Diencephalon (tissue), 1 donor: ENCODE results near the gene MYO1H. TPM values are rescaled to one million over a fixed set of nuclear protein-coding genes. Genes with fewer than 3 reads are reported as not detected.

Source experiments
- total RNA-seq: library from RNA; depleted of rRNA; stranded (reverse); fragments of >200 nt; gene quantifications from one replicate; pipeline ENCODE4 v1.2.3, GENCODE V29; 2014

The MYO1H gene, protein sequence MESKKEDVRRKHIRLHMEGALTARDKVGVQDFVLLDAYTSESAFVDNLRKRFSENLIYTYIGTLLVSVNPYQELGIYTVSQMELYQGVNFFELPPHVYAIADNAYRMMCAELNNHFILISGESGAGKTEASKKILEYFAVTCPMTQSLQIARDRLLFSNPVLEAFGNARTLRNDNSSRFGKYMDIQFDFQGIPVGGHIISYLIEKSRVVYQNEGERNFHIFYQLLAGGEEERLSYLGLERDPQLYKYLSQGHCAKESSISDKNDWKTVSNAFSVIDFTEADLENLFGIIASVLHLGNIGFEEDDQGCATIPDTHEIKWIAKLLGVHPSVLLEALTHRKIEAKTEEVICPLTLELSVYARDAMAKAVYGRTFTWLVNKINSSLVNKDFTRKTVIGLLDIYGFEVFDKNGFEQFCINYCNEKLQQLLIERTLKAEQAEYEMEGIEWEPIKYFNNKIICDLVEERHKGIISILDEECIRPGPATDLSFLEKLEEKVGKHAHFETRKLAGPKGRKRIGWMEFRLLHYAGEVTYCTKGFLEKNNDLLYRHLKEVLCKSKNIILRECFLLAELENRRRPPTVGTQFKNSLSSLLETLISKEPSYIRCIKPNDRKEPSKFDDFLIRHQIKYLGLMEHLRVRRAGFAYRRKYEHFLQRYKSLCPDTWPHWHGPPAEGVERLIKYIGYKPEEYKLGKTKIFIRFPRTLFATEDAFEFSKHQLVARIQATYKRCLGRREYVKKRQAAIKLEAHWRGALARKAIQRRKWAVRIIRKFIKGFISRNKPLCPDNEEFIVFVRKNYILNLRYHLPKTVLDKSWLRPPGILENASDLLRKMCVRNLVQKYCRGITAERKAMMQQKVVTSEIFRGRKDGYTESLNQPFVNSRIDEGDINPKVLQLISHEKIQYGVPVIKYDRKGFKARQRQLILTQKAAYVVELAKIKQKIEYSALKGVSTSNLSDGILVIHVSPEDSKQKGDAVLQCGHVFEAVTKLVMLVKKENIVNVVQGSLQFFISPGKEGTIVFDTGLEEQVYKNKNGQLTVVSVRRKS
- 1.4 TPM for total RNA-seq

DNA sequence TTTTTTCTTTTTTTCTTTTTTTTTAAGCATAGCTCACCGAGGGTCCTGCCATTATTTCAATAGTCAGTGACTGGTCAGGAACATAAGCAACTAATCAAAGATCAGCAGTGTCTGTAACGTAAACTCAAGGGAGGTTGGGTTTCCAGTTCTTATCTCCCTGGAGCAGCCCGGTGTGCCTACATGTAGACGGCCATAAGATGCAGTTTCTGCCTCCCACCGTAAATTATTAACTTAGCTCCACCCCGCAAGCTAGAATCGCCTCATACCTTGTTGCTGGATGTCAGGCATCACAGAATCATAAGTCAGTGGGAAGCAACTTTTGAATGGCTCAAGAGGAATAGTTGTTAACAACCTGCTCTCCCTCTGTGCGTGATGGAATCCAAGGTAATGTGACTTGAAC, at the start of gene MYO1H:
Gene MYO1H, plus strand, starts transcription at position 312 of the 400 bp plus-strand sequence. Its CDS starts 61 bp downstream, at position 373.

DNA sequence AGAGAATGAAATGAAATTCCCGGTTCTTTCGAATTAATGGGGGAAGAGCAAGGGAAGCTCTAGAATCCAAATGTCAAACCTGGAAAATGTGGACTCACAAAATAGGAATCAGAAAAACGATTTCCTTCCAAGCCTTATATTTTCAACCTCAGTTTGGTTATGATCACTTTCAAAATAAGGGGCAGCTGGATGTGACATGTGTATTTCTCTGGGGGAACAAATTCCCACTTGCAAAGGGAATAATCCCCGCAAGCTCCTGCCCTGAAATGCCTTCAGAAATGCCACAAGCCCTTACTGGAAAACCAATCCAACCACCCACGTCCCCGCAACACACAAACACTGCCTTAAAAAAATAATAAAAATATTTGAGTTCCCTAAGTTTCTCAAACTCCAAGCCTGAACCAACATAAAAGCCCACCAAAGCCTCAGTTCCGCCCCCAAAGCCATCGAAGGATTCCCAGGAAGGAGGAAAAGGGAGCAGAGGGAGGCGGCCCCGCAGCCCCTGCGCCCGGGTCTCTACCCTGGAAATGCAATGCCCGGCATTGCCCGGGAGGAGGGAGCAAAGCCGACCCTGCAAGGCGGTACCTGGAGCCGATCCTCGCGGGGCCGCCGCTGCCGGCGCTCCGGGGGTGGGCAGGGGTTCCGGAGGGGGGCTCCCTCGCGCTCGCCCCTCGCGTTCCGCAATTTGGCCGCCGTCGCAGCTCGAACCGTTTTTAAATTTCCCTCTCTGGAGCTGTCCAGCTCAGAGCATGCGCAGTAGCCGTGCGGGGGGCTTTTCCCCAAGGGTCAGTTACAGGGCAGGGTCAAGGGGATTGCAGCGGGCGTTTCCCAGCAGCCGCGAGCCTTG, 38.9 kb upstream of the MYO1H start, which contains the start of gene FOXN4:
Gene FOXN4, minus strand, starts transcription at position 751 of the 847 bp plus-strand sequence. CDS start 963 bp downstream, outside the sequence.

DNA sequence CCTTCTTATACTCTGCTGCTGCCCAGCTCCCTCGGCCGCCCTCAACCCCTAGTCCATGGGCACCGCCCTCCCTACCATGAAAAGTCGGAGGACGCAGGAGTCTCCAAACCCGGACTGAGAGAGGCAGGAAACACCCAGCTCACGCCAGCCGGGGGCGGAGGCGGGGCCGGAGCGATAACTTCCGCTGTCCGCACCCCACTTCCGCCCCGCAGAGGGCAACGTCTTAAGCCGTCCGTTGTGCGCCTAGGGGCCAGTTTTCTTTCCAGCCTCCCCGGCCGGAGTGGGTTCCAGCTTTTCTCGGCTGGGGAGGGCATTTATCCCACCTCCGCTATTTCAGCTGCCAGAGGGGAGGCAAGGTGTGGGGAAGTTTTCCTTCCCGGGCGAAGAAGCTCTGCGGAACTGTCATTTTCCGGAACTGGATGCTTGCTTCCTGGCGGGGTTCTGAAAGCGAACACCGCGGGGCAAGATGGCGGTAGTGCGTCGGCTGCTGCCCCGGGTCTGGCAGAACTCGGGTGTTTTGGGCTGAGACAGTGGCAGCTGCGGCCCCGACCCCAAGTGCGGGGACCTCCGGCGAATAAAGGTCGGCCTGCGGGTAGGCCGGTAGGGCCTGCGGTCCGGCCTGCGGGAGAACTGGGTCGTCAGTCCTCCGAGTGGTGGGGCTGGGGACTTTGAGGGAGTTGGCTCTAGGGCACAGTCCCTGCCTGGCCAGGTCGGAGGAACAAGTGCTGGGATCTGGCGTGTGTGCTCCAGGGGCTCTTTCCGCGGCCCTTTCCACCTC, 129.7 kb downstream of the MYO1H start, which contains the start of the genes KCTD10 and UBE3B:
Gene KCTD10, minus strand, starts transcription at position 116 of the 778 bp plus-strand sequence. Its CDS starts 38 bp downstream, at position 78.
Gene UBE3B, plus strand, starts transcription at position 450 of the 778 bp plus-strand sequence. CDS start 5,918 bp downstream, outside the sequence.

Other genes starting within 250 kb of the MYO1H start
- gene ACACB, start 231.3 kb upstream of the MYO1H start, total RNA-seq: 10.6 TPM
- gene FOXN4, start 38.6 kb upstream of the MYO1H start, total RNA-seq: 0.23 TPM
- 42.4 TPM for gene KCTD10, start 129.4 kb downstream of the MYO1H start, total RNA-seq
- 27.5 TPM for gene UBE3B, start 129.7 kb downstream of the MYO1H start, total RNA-seq
- 19.6 TPM for gene MMAB, start 225.6 kb downstream of the MYO1H start, total RNA-seq
- 16.4 TPM for gene MVK, start 225.9 kb downstream of the MYO1H start, total RNA-seq